Measurements from ENCODE around the gene PMFBP1.

DNA sequence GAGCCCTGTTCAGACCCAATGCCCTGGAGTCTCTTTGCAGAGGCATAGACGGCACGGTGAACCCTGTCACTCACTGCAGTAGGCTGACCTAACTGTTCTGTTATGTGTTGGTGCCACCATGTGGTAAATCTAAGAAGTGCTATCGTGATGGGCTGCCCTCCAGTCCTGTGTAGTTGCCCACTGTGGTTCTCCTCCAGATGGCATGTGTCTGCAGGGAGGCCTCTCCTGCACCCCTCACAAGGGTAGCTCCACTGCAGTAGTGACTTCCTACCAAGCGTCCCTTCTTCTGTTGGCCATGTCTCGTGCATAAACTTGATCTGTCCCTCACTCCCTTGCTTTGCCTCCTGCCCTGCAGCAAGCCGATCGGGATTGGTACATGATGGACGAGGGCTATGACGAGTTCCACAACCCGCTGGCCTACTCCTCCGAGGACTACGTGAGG, 72.6 kb downstream of the PMFBP1 start:
- no peak for TF ChIP-seq NFE2L2 (IDR thresholded peaks at IDR 0.05; ENCODE audit: low read depth, low read length)
- TF ChIP-seq, protein P1, sequence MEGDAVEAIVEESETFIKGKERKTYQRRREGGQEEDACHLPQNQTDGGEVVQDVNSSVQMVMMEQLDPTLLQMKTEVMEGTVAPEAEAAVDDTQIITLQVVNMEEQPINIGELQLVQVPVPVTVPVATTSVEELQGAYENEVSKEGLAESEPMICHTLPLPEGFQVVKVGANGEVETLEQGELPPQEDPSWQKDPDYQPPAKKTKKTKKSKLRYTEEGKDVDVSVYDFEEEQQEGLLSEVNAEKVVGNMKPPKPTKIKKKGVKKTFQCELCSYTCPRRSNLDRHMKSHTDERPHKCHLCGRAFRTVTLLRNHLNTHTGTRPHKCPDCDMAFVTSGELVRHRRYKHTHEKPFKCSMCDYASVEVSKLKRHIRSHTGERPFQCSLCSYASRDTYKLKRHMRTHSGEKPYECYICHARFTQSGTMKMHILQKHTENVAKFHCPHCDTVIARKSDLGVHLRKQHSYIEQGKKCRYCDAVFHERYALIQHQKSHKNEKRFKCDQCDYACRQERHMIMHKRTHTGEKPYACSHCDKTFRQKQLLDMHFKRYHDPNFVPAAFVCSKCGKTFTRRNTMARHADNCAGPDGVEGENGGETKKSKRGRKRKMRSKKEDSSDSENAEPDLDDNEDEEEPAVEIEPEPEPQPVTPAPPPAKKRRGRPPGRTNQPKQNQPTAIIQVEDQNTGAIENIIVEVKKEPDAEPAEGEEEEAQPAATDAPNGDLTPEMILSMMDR (conservative IDR thresholded peaks at IDR 0.05; ENCODE audit: low read depth, low read length) = peak; percentile 55

Measured in IMR-90 (cell line).